ENCODE data around the gene RNF181. TPM values are rescaled to one million over a fixed set of nuclear protein-coding genes. Genes with fewer than 3 reads are reported as not detected.
"Not testable (repeated sequence)": the region's sequence is repeated elsewhere in the genome, so short reads cannot be mapped to it uniquely, and the experiment has no call there.

Gene RNF181
- total RNA-seq, 2 donors from 2014 or later, result 128 to 163 TPM

DNA sequence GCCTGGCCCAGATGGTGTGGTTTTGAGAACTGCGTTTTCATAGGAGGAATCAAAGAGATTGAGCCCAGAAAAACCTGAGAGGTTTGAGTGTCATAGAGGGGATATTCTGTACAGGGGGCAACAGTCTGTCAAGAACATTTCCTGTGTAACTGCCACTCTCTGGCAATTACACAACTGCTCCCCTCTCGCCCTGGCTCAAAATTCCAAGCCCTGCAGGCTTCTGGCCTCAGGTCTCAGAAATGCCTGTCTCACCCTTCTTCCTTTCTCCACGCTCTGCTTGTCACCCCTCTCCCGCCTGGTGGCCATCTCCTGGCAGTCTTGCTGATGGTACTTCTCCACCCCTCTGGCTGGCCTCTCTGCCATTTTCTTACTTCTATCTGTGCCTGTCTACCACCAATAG is 7.3 kb upstream of the RNF181 start:
- H3K9me3 Mint-ChIP-seq, result no peaks in the 10 kb centered on the region
- H3K36me3 Mint-ChIP-seq, result peaks cover 0 to 4% of the 10 kb centered on the region in 2 donors
- peak overlapping the region; percentile 24 to 37 for H3K27ac Mint-ChIP-seq
- no peak for ATAC-seq
- DNase-seq (ENCODE audit: low spot score in 2 of 2), result no peak

DNA sequence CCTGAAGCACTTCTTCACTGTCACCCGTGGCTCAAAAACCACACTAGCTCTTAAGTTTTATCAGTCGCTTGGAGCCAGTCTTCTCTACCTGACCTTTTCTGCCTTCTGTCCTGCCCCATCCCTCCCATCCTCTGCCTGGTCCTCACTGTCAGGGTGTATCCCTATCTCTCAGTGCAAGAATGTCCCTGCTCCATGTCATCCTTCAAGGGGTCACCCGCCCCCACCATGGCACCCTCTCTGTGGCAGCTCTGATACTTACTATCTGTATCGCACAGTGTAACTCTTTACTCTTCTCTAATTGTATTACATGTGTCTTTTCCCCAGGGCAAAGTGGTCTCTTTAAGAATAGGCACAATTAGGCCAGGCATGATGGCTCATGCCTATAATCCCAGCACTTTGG is 6.9 kb upstream of the RNF181 start:
- no peak for ATAC-seq
- Mint-ChIP-seq H3K27ac (peak overlapping the region in 1 of 2 donors; percentile 24), H3K36me3 (no peaks in the 10 kb centered on the region), H3K9me3 (no peaks in the 10 kb centered on the region)
- no peak for DNase-seq (ENCODE audit: low spot score in 2 of 2)

DNA sequence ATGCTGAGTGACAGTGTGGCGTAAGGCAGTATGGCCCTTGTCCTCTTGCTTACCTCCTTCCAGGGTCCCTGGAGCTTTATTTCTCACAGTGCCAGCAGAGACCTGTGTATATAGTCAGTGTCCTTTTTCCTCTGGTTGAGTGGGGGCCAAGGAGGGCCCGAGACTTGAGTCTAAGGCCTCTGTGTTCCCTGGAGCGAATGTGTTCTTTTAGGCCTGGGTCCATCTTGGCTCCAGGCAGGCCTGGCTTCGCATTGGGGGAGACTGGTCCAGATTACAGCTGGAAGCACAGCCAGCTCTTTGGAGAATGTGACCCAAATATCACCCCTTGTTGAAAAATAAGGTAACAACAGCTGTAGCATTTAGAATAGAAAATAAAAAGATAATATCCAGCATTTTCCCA is 6.4 kb upstream of the RNF181 start:
- H3K9me3 Mint-ChIP-seq, result no peaks in the 10 kb centered on the region
- H3K36me3 Mint-ChIP-seq, result no peaks in the 10 kb centered on the region
- ATAC-seq, result no peak
- H3K27ac Mint-ChIP-seq, result no peak overlapping the region
- no peak for DNase-seq (ENCODE audit: low spot score in 2 of 2)

DNA sequence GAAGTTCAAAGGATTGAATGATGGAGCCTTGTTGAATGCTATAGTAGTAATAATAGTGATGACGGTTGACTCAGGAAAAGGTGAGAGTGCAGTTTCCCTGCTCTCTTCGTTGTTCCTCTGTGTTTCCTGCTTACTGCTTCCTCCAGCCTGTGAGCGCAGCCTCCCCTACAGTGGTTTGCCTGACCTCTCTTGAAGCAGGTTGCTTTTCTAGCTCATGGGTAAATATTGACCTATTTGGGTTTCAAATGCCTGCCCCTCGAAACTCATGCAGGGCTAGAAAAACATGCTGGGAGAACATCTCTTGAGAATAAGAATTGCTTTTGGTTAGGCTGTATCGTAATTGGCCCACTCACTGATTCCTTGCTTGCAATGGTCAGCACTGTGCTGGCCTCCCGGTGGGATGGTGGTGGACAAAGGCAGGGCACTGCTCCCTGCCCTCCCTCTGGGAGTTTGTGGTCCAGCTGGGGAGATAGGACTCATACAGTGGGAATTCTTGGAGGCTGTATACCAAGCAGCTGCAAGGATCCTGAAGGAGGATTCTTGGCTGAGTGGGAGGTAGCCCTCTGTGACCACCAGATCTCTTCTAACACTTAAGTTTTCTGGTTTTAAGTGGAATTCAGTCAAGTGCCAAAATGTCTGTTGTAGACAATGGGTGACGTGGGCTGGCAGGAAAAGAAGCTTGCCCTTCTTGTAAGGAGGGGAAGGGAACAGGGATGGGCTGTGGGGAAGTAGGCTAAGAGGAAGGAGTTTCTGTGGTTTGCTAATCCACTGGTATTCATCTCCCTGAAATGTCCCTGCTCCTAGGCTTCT is 5.4 kb upstream of the RNF181 start:
- ATAC-seq, result no peak
- no peaks in the 10 kb centered on the region for H3K9me3 Mint-ChIP-seq
- DNase-seq (ENCODE audit: low spot score in 2 of 2), result no peak
- peaks cover 3 to 8% of the 10 kb centered on the region in 2 donors for H3K36me3 Mint-ChIP-seq
- H3K27ac Mint-ChIP-seq, result peak overlapping the region in 1 of 2 donors; percentile 42

DNA sequence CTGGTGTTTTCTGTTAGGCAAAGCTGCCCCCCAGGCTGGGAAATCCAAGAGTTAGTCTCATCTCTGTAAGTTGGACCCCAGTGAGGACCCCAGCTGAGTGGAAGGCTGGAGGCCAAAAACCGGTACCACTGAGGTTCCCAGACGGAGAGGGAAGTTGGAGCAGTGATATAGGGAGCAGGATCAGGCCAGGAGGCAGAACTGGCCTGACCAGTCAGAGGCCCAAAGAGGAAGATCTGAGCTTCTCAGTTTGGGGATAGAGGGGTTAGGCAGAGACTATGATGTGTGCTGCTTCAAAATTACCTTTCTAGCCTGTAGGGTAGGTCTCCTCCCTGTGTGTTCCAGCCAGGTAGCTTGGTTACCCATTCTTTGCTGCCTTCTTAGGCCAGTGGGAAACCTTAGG is 4.6 kb upstream of the RNF181 start:
- Mint-ChIP-seq H3K9me3 (no peaks in the 10 kb centered on the region), H3K27ac (peak overlapping the region in 1 of 2 donors; percentile 42), H3K36me3 (peaks cover 10 to 13% of the 10 kb centered on the region in 2 donors)
- DNase-seq (ENCODE audit: low spot score in 2 of 2) (no peak), ATAC-seq (no peak)

DNA sequence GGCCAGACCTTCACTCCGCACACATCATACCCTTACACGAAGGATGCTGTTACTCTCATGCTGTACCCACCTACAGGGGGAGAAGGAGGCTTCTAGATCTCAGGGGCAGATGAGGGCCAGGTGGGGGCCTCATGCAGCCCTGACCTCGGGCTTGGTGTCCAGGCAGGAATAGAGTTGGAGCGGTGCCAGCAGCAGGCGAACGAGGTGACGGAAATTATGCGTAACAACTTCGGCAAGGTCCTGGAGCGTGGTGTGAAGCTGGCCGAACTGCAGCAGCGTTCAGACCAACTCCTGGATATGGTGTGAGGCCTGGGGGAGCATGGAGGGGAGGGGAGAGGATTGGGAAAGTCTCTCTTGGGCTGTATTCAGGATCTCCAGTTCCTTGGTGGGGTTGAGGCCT is 4.0 kb upstream of the RNF181 start:
- no peak overlapping the region for H3K27ac Mint-ChIP-seq
- no peak for ATAC-seq
- DNase-seq (ENCODE audit: low spot score in 2 of 2), result no peak
- no peaks in the 10 kb centered on the region for H3K9me3 Mint-ChIP-seq
- peaks cover 13 to 16% of the 10 kb centered on the region in 2 donors for H3K36me3 Mint-ChIP-seq

DNA sequence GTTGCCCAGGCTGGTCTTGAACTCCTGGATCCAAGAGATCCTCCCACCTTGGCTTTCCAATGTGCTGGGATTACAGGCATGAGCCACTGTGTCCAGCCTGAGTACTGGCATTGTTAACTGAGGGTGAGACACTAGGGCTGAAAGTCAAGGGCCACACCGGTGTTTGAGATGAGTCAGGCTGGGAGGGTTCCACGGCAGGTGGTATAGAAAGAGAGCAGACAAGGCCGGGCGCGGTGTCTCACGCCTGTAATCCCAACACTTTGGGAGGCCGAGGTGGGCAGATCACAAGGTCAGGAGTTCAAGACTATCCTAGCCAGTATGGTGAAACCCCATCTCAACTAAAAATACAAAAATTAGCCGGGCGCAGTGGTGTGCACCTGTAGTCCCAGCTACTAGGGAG is 3.2 kb upstream of the RNF181 start:
- not testable (repeated sequence) for DNase-seq (ENCODE audit: low spot score in 2 of 2); H3K27ac Mint-ChIP-seq; ATAC-seq; H3K9me3 Mint-ChIP-seq
- peaks cover 13 to 16% of the 10 kb centered on the region in 2 donors for H3K36me3 Mint-ChIP-seq

DNA sequence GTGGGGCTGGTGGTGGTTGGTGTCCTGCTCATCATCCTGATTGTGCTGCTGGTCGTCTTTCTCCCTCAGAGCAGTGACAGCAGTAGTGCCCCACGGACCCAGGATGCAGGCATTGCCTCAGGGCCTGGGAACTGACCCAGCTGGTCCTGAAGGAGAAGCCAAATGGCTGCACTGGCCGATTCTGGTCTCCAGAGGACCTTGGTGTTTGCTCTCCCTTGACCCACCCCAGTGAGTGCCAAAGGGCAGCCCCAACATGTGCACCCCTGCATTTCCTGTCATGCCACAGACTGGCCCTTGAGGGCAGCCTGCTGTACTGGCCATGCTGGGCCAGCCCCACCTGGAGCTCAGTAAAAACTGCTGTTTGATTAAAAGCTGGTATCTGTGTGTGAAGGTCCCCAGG is 2.5 kb upstream of the RNF181 start:
- Mint-ChIP-seq H3K36me3 (peaks cover 13 to 16% of the 10 kb centered on the region in 2 donors), H3K9me3 (no peaks in the 10 kb centered on the region), H3K27ac (peak overlapping the region in 1 of 2 donors; percentile 3)
- DNase-seq (ENCODE audit: low spot score in 2 of 2) (no peak), ATAC-seq (no peak)

DNA sequence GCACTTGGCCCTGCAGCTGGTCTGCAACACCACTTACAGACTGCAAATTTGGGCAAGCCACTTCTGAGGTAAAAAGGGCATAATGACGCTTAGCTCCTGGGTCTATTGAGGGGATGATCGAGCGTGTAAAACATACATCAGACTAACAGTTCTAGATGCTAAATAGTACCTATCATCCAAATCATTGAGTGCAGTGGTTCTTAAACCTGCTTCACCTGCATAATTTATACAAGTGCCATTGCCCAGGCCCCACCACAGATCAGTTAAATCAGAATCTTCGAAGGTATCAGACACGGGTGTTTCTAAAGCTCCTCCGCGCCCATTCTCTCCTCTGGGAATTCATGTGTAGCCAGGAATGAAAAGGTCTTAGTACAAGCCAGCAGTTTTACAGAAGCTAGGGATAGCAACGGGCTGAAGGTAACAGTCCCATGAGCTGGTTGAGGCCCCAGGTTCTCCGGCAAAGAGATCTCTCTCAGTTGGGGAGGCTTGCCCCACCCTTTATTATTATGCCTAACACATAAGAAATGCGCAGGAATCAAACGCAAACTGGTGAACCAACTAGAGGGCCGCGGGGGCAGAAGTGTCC is 737 bp upstream of the RNF181 start:
- DNase-seq (ENCODE audit: low spot score in 2 of 2), result no peak
- no peak for ATAC-seq
- Mint-ChIP-seq H3K27ac (peak overlapping the region; percentile 96 to 99), H3K36me3 (peaks cover 13 to 16% of the 10 kb centered on the region in 2 donors), H3K9me3 (no peaks in the 10 kb centered on the region)

DNA sequence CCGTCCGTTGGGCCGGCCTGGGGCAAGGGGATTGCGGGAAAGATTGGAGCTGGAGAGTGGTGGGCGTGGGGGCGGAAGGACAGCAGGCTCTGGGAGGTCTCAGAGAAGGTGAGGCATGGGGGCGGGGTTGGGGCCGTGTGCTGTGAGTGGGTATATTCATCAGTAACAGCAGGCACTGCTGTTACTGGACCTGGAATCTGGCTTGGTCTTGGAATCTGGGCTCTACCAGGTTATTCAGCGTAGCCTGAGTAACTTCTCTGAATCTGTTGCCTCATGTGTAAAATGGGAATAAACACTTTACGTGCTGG is 435 bp downstream of the RNF181 start:
- Mint-ChIP-seq H3K27ac (peak overlapping the region; percentile 96 to 99), H3K9me3 (no peaks in the 10 kb centered on the region), H3K36me3 (peaks cover 13 to 16% of the 10 kb centered on the region in 2 donors)
- ATAC-seq (peak in 1 of 2 donors; percentile 31), DNase-seq (ENCODE audit: low spot score in 2 of 2) (no peak)

DNA sequence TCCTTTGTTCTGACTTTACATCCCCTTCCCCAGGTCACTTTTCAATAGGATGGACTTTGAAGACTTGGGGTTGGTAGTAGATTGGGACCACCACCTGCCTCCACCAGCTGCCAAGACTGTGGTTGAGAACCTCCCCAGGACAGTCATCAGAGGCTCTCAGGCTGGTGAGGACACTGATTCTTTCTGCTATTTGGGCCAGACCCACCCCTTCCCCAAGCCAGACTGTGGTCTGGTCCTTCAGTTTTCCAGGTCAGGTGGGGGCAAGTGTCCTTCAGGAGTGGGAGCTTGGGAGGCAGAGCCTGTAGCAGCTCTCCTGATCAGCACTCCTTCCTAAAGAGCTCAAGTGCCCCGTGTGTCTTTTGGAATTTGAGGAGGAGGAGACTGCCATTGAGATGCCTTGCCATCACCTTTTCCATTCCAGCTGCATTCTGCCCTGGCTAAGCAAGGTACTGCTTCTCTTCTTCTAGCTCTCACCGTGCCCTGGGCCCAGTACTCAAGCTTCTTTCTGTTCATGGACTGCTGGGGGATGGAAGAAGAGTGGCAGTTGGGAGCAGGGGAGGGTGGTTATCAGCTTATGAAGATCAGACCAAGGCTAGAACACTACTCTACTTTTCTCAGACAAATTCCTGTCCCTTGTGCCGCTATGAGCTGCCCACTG is 1.1 kb downstream of the RNF181 start:
- ATAC-seq (no peak), DNase-seq (ENCODE audit: low spot score in 2 of 2) (no peak)
- peak overlapping the region; percentile 44 to 96 for H3K27ac Mint-ChIP-seq
- peaks cover 13 to 16% of the 10 kb centered on the region in 2 donors for H3K36me3 Mint-ChIP-seq
- no peaks in the 10 kb centered on the region for H3K9me3 Mint-ChIP-seq

DNA sequence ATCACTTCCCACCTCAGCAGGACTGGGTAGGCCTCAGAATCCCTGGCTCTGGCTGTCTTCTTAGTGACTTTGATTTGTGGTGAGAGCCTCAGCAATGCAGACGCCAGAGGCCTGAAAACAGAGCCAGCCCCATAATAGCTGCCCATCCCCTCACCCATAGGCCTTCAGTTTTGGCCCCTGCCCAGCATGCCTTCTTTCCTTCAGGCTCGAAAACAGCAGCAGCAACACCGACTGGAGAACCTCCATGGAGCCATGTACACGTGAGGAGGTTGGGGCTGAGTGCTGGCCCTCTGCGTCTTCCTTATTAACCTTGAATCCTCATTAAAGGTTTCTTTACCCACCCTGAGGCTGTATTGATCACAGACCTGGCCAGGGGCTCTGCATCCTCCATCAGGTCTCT is 1.7 kb downstream of the RNF181 start:
- Mint-ChIP-seq H3K27ac (peak overlapping the region; percentile 14 to 96), H3K36me3 (peaks cover 13 to 16% of the 10 kb centered on the region in 2 donors), H3K9me3 (no peaks in the 10 kb centered on the region)
- ATAC-seq (no peak), DNase-seq (ENCODE audit: low spot score in 2 of 2) (no peak)

DNA sequence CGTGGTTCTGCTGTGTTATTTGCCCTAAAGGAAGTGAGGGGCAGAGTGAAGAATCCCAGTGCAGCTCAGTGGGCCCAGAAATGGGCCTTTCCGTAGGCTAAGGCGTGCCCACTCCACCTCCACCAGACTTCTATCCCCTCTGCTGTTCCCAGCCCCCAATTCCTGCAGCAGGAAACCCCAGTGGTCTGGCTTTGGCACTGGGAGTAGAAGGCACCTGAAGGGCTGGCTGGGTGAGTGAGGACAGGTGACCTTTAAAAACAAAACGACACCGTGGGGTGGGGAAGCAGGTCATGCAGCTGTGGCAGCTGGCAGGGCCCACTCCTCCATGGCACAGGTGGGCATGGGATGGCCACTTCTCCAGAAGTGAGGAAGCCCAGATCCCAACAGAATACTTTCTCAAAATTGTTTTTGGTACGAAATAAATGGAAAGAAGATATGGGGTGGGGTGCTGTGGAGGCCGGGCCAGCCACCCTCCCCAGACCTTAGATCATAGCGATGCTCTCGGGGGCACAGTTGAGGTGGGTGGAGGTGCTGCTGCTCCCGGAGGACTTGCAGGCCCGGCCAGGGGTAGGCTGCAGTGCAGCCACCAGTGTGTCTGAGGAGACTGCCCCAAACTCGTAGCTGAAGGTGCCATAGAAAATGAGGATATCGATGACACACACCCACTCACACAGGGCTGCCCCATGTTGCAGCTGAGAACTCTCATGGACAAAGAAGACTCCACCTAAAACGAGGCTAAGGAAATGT is 3.2 kb downstream of the RNF181 start:
- DNase-seq (ENCODE audit: low spot score in 2 of 2), result no peak
- H3K36me3 Mint-ChIP-seq, result peaks cover 13 to 16% of the 10 kb centered on the region in 2 donors
- H3K9me3 Mint-ChIP-seq, result no peaks in the 10 kb centered on the region
- H3K27ac Mint-ChIP-seq, result peak overlapping the region in 1 of 2 donors; percentile 72
- ATAC-seq, result no peak

DNA sequence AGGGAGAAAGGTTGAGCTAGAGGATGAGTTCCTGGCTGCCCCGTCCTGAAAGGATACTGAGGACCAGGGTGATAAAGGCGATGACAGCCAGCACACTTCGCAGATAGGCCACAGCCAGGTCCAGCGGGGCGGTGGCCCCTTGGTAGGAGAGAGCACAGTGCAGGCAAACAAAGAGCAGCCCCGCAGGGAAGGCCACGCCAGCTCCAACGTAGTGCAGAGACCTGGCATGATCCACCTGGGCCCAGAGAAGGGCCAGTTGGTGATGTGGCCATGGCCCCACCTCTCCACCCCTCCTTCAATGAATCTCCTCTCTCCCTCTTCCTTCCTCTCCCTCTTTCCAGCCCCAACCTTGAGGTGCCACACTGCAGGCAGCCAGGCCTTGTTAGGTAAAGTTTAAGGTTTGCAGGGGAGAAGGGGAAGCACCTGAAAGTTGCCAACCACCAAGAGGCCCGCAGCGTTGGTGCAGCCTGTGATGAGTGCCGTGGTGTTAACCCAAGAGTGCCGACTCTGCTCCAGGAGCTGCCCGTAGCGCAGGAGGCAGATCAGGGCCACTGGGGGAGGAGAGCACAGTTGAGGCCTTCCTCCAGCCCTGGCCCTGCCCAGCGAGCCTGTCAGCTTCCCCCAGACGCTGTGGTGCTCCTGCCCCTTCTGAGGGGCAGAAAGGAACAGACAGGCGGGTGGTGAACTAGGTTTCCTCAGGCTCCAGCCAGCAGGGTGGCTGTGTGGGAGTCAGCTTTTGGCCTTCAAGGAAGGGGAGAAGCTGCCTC is 4.1 kb downstream of the RNF181 start:
- ATAC-seq (no peak), DNase-seq (ENCODE audit: low spot score in 2 of 2) (no peak)
- peak overlapping the region in 1 of 2 donors; percentile 72 for H3K27ac Mint-ChIP-seq
- H3K36me3 Mint-ChIP-seq, result peaks cover 13 to 14% of the 10 kb centered on the region in 2 donors
- H3K9me3 Mint-ChIP-seq, result no peaks in the 10 kb centered on the region

DNA sequence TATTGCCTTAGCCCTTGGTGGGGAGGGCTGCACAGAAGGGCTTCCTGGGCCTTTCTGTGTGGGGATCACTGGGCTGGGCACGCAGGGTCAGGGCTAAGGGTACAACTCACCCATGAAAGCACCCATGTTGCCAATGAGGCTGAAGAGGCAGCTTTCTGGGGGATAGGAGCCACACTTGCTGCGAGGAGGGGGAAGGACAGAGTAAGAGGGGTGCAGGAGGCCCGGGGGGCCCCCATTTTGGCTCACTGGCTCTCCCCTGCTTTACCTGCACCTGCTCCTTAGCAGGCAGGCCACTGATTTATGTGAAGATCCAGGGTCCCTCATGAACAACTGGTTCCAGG is 4.7 kb downstream of the RNF181 start:
- peaks cover 9% of the 10 kb centered on the region in 2 donors for H3K36me3 Mint-ChIP-seq
- no peak for ATAC-seq
- H3K27ac Mint-ChIP-seq, result peak overlapping the region; percentile 72
- no peak for DNase-seq (ENCODE audit: low spot score in 2 of 2)
- H3K9me3 Mint-ChIP-seq, result no peaks in the 10 kb centered on the region

DNA sequence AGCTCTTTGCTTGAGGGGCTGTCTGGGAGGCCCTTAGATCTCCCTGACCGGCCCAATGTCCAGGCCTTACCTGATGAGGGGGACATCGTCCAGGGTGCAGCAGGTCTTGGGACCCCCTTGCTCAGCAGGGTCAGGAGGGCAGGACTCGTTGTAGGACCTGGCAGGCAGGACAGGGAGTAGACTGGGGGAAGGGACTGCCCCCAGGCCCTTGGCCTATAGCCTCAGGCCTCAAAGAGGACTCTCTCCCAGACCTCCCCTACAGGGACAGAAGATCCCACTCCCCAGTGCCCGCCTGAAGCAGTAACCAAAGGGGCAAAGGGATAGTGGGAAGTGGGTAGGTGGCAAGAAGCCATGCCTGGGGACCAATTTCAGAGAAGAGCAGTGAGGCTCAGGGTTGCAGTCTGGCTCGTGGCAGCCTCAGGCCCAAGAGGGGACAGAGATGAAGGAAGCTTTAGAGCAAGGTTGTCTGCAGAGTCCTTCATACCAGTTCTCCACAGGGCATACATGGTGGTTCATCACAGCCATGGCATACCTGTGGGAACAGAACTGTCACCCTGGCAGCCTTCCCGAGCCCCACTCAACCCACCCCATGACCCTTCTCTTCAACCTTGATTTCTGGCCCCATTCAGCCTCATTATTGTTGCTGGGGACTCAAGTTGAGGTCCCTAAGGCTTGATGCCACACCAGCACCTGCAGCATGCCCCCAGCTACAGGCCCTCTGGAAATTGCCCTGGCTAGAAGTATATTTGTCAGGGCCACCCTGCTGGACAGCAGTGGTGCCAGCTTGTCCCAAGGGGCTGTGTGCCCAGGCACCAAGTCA is 5.6 kb downstream of the RNF181 start:
- Mint-ChIP-seq H3K9me3 (no peaks in the 10 kb centered on the region), H3K27ac (peak overlapping the region; percentile 70 to 73)
- ATAC-seq, result no peak

More for the DNA sequence above, 5.6 kb downstream of the RNF181 start:
- H3K36me3 Mint-ChIP-seq, result peaks cover under 1 to 1% of the 10 kb centered on the region in 2 donors
- no peak for DNase-seq (ENCODE audit: low spot score in 2 of 2)
